ENCODE data around the gene LRRC30. TPM values are rescaled to one million over a fixed set of nuclear protein-coding genes. Genes with fewer than 3 reads are reported as not detected.

LRRC30 gene
- total RNA-seq, 2 experiments from 2014 or later: not detected

Other genes with a start within 250 kb of the LRRC30 start
- not detected for gene LAMA1, start 113.3 kb upstream of the LRRC30 start, total RNA-seq